GM12864 (cell line): ENCODE results near the gene CTNNA3.
"Not testable (repeated sequence)": the region's sequence is repeated elsewhere in the genome, so short reads cannot be mapped to it uniquely, and the experiment has no call there.

Experiments
- DNase-seq: peaks from one replicate; pipeline ENCODE4 v3.0.0-alpha.2; 2011; ENCODE audit warnings: low read depth
- H3K4me3 ChIP-seq: 2 replicates; pipeline ENCODE4 v1.5.1; 2011; ENCODE audit warnings: mild to moderate bottlenecking, low read depth, low read length, control low read depth
- CTCF ChIP-seq: IDR thresholded peaks from 2 replicates; pipeline ENCODE4 v1.5.1; 2011; ENCODE audit warnings: low read depth, mild to moderate bottlenecking, moderate library complexity, low read length, control low read depth, inconsistent platforms; ENCODE audit errors: missing control alignments

CTNNA3 gene

GRCh38 chr10:67471022-67471421, 225.0 kb downstream of the CTNNA3 start:
- no peak for TF ChIP-seq CTCF
- DNase-seq: no peak
- H3K4me3 ChIP-seq: no peak overlapping the region

GRCh38 chr10:67464278-67464677, 231.7 kb downstream of the CTNNA3 start:
- no peak for TF ChIP-seq CTCF
- DNase-seq: no peak
- no peak overlapping the region for H3K4me3 ChIP-seq

GRCh38 chr10:67452892-67453291, 243.1 kb downstream of the CTNNA3 start:
- no peak for TF ChIP-seq CTCF
- H3K4me3 ChIP-seq: no peak overlapping the region
- DNase-seq: no peak

- no peak overlapping the region for H3K4me3 ChIP-seq
- DNase-seq: no peak
- no peak for TF ChIP-seq CTCF
These were observed 257.2 kb downstream of the CTNNA3 start for GRCh38 chr10:67438605-67439304.

- DNase-seq: no peak
- no peak for TF ChIP-seq CTCF
- no peak overlapping the region for H3K4me3 ChIP-seq
These were observed 262.7 kb downstream of the CTNNA3 start for GRCh38 chr10:67433276-67433675.

- no peak for DNase-seq
- no peak for TF ChIP-seq CTCF
- H3K4me3 ChIP-seq: no peak overlapping the region
These were observed 293.4 kb downstream of the CTNNA3 start for GRCh38 chr10:67402620-67403019.

- no peak overlapping the region for H3K4me3 ChIP-seq
- no peak for DNase-seq
- no peak for TF ChIP-seq CTCF
These were observed 294.3 kb downstream of the CTNNA3 start for GRCh38 chr10:67401711-67402110.

- DNase-seq, H3K4me3 ChIP-seq: not testable (repeated sequence)
These were observed 309.0 kb downstream of the CTNNA3 start for GRCh38 chr10:67386841-67387533.
